ENCODE results near the gene CIB2.
A peak's percentile ranks its signal among the peaks of the same experiment; 100 is the strongest.

The CIB2 gene

GRCh38 chr15:78102211-78102610, 29.0 kb downstream of the CIB2 start:
- Histone ChIP-seq H2BK15ac (ENCODE audit: low read length) (no peak overlapping the region), H3K4ac (ENCODE audit: low read length) (no peak overlapping the region), H2BK12ac (ENCODE audit: low read length) (no peak overlapping the region), H3K4me1 (ENCODE audit: control insufficient read depth in 2 of 2, insufficient read depth in 1 of 2, low read depth in 1 of 2, low read length in 2 of 2) (peaks cover 0 to 3% of the 10 kb centered on the region in 2 donors), H4K8ac (ENCODE audit: low read depth, low read length) (no peak overlapping the region), H4K91ac (ENCODE audit: low read depth, low read length, poor library complexity) (no peak overlapping the region), H3K27me3 (ENCODE audit: control insufficient read depth in 3 of 3, insufficient read depth in 3 of 3, low read depth in 1 of 3, low read length in 3 of 3) (no peaks in the 10 kb centered on the region), H2BK5ac (ENCODE audit: low read length) (no peak overlapping the region), H3K23ac (ENCODE audit: low read depth, low read length, poor library complexity) (no peak overlapping the region), H3K79me1 (ENCODE audit: low read depth, low read length) (peaks cover 3% of the 10 kb centered on the region), H3K4me2 (ENCODE audit: insufficient read depth, low read length, poor library complexity, severe bottlenecking) (no peak overlapping the region), H3K18ac (ENCODE audit: low read length) (no peak overlapping the region), H2BK120ac (ENCODE audit: low read depth, low read length) (no peak overlapping the region), H3K27ac (replicated peaks; ENCODE audit: low read length) (no peak overlapping the region), H3K14ac (ENCODE audit: low read length) (no peak overlapping the region), H2AK5ac (ENCODE audit: low read depth, low read length) (no peak overlapping the region), H3K9ac (ENCODE audit: low read depth, low read length, poor library complexity) (no peak overlapping the region), H3K4me3 (ENCODE audit: low read length in 2 of 2) (no peak overlapping the region), H3K9me3 (replicated peaks in 1 of 2; ENCODE audit: control insufficient read depth in 2 of 2, insufficient read depth in 1 of 2, low read depth in 1 of 2, low read length in 2 of 2) (no peaks in the 10 kb centered on the region), H3K36me3 (replicated peaks in 1 of 2; ENCODE audit: control insufficient read depth in 2 of 2, insufficient read depth in 2 of 2, low read length in 2 of 2) (peaks cover 0 to 2% of the 10 kb centered on the region in 2 donors), H2AFZ (ENCODE audit: low read length) (no peak overlapping the region)
- no peak for DNase-seq (ENCODE audit: low spot score)
- 100% methylated on average over 1 of the region's 1 CpG; no CpG with 5 or more reads in 1 of the 2 donors for WGBS, 2 donors (ENCODE audit: extremely low coverage in 2 of 2, insufficient read length in 2 of 2, insufficient replicate concordance in 1 of 2)

- Histone ChIP-seq H2BK12ac (ENCODE audit: low read length) (no peak overlapping the region), H3K79me1 (ENCODE audit: low read depth, low read length) (peaks cover 3% of the 10 kb centered on the region), H2AK5ac (ENCODE audit: low read depth, low read length) (no peak overlapping the region), H4K91ac (ENCODE audit: low read depth, low read length, poor library complexity) (no peak overlapping the region), H3K18ac (ENCODE audit: low read length) (peak overlapping the region; percentile 27), H3K4me1 (ENCODE audit: control insufficient read depth in 2 of 2, insufficient read depth in 1 of 2, low read depth in 1 of 2, low read length in 2 of 2) (peaks cover 0 to 3% of the 10 kb centered on the region in 2 donors), H4K8ac (ENCODE audit: low read depth, low read length) (no peak overlapping the region), H2BK120ac (ENCODE audit: low read depth, low read length) (no peak overlapping the region), H3K4ac (ENCODE audit: low read length) (no peak overlapping the region), H3K4me2 (ENCODE audit: insufficient read depth, low read length, poor library complexity, severe bottlenecking) (no peak overlapping the region), H3K4me3 (ENCODE audit: low read length in 2 of 2) (no peak overlapping the region), H2AFZ (ENCODE audit: low read length) (no peak overlapping the region), H3K27me3 (ENCODE audit: control insufficient read depth in 3 of 3, insufficient read depth in 3 of 3, low read depth in 1 of 3, low read length in 3 of 3) (no peaks in the 10 kb centered on the region), H3K27ac (replicated peaks; ENCODE audit: low read length) (no peak overlapping the region), H3K36me3 (replicated peaks in 1 of 2; ENCODE audit: control insufficient read depth in 2 of 2, insufficient read depth in 2 of 2, low read length in 2 of 2) (peaks cover 0 to 2% of the 10 kb centered on the region in 2 donors), H2BK5ac (ENCODE audit: low read length) (no peak overlapping the region), H3K9me3 (replicated peaks in 1 of 2; ENCODE audit: control insufficient read depth in 2 of 2, insufficient read depth in 1 of 2, low read depth in 1 of 2, low read length in 2 of 2) (no peaks in the 10 kb centered on the region), H3K9ac (ENCODE audit: low read depth, low read length, poor library complexity) (no peak overlapping the region), H2BK15ac (ENCODE audit: low read length) (no peak overlapping the region), H3K23ac (ENCODE audit: low read depth, low read length, poor library complexity) (no peak overlapping the region), H3K14ac (ENCODE audit: low read length) (peak overlapping the region; percentile 4)
- no CpG with 5 or more reads among the region's 5 CpGs for WGBS, 2 donors (ENCODE audit: extremely low coverage in 2 of 2, insufficient read length in 2 of 2, insufficient replicate concordance in 1 of 2)
- no peak for DNase-seq (ENCODE audit: low spot score)
Measured at GRCh38 chr15:78101423-78102105, 29.7 kb downstream of the CIB2 start.

- H2BK12ac ChIP-seq (ENCODE audit: low read length), result no peak overlapping the region
Measured at GRCh38 chr15:78100886-78101285, 30.4 kb downstream of the CIB2 start.

GRCh38 chr15:78098131-78098755, 33.0 kb downstream of the CIB2 start:
- H2BK5ac ChIP-seq (ENCODE audit: low read length), result no peak overlapping the region
- H3K4me3 ChIP-seq (ENCODE audit: low read length in 2 of 2), result no peak overlapping the region
- no peak overlapping the region for H3K27ac ChIP-seq (replicated peaks; ENCODE audit: low read length)
- H2AFZ ChIP-seq (ENCODE audit: low read length), result no peak overlapping the region
- no peak overlapping the region for H3K18ac ChIP-seq (ENCODE audit: low read length)
- H3K27me3 ChIP-seq (ENCODE audit: control insufficient read depth in 3 of 3, insufficient read depth in 3 of 3, low read depth in 1 of 3, low read length in 3 of 3), result peaks cover 0 to 12% (median 0%) of the 10 kb centered on the region in 3 experiments
- no peak overlapping the region for H3K4me2 ChIP-seq (ENCODE audit: insufficient read depth, low read length, poor library complexity, severe bottlenecking)
- H3K14ac ChIP-seq (ENCODE audit: low read length), result no peak overlapping the region
- H3K4ac ChIP-seq (ENCODE audit: low read length), result no peak overlapping the region
- no peak overlapping the region for H3K9ac ChIP-seq (ENCODE audit: low read depth, low read length, poor library complexity)
- no peak overlapping the region for H4K91ac ChIP-seq (ENCODE audit: low read depth, low read length, poor library complexity)
- no CpG with 5 or more reads among the region's 11 CpGs for WGBS, 2 donors (ENCODE audit: extremely low coverage in 2 of 2, insufficient read length in 2 of 2, insufficient replicate concordance in 1 of 2)
- no peak overlapping the region for H2BK12ac ChIP-seq (ENCODE audit: low read length)
- no peaks in the 10 kb centered on the region for H3K36me3 ChIP-seq (replicated peaks in 1 of 2; ENCODE audit: control insufficient read depth in 2 of 2, insufficient read depth in 2 of 2, low read length in 2 of 2)
- H2AK5ac ChIP-seq (ENCODE audit: low read depth, low read length), result peak overlapping the region; percentile 41
- no peaks in the 10 kb centered on the region for H3K4me1 ChIP-seq (ENCODE audit: control insufficient read depth in 2 of 2, insufficient read depth in 1 of 2, low read depth in 1 of 2, low read length in 2 of 2)
- H3K23ac ChIP-seq (ENCODE audit: low read depth, low read length, poor library complexity), result no peak overlapping the region
- no peak overlapping the region for H2BK120ac ChIP-seq (ENCODE audit: low read depth, low read length)
- H4K8ac ChIP-seq (ENCODE audit: low read depth, low read length), result no peak overlapping the region
- peaks cover 3% of the 10 kb centered on the region for H3K79me1 ChIP-seq (ENCODE audit: low read depth, low read length)
- H3K9me3 ChIP-seq (replicated peaks in 1 of 2; ENCODE audit: control insufficient read depth in 2 of 2, insufficient read depth in 1 of 2, low read depth in 1 of 2, low read length in 2 of 2), result no peaks in the 10 kb centered on the region
- H2BK15ac ChIP-seq (ENCODE audit: low read length), result no peak overlapping the region
- no peak for DNase-seq (ENCODE audit: low spot score)

More at GRCh38 chr15:78100886-78101285, 30.4 kb downstream of the CIB2 start:
- peaks cover 0 to 3% of the 10 kb centered on the region in 2 donors for H3K4me1 ChIP-seq (ENCODE audit: control insufficient read depth in 2 of 2, insufficient read depth in 1 of 2, low read depth in 1 of 2, low read length in 2 of 2)
- no peak overlapping the region for H4K91ac ChIP-seq (ENCODE audit: low read depth, low read length, poor library complexity)
- H4K8ac ChIP-seq (ENCODE audit: low read depth, low read length), result no peak overlapping the region
- H2BK120ac ChIP-seq (ENCODE audit: low read depth, low read length), result no peak overlapping the region
- H3K4me3 ChIP-seq (ENCODE audit: low read length in 2 of 2), result no peak overlapping the region
- H3K79me1 ChIP-seq (ENCODE audit: low read depth, low read length), result peaks cover 3% of the 10 kb centered on the region
- no CpG with 5 or more reads among the region's 2 CpGs for whole genome bisulfite sequencing, 2 donors (ENCODE audit: extremely low coverage in 2 of 2, insufficient read length in 2 of 2, insufficient replicate concordance in 1 of 2)
- H2BK15ac ChIP-seq (ENCODE audit: low read length), result no peak overlapping the region
- H2AK5ac ChIP-seq (ENCODE audit: low read depth, low read length), result no peak overlapping the region
- H3K4me2 ChIP-seq (ENCODE audit: insufficient read depth, low read length, poor library complexity, severe bottlenecking), result no peak overlapping the region
- H2BK5ac ChIP-seq (ENCODE audit: low read length), result peak overlapping the region; percentile 69
- peak overlapping the region; percentile 64 for H3K14ac ChIP-seq (ENCODE audit: low read length)
- no peak overlapping the region for H3K4ac ChIP-seq (ENCODE audit: low read length)
- no peak overlapping the region for H3K23ac ChIP-seq (ENCODE audit: low read depth, low read length, poor library complexity)
- peaks cover 0 to 2% of the 10 kb centered on the region in 2 donors for H3K36me3 ChIP-seq (replicated peaks in 1 of 2; ENCODE audit: control insufficient read depth in 2 of 2, insufficient read depth in 2 of 2, low read length in 2 of 2)
- no peaks in the 10 kb centered on the region for H3K9me3 ChIP-seq (replicated peaks in 1 of 2; ENCODE audit: control insufficient read depth in 2 of 2, insufficient read depth in 1 of 2, low read depth in 1 of 2, low read length in 2 of 2)
- H3K9ac ChIP-seq (ENCODE audit: low read depth, low read length, poor library complexity), result peak overlapping the region; percentile 16
- no peak overlapping the region for H3K18ac ChIP-seq (ENCODE audit: low read length)
- no peaks in the 10 kb centered on the region for H3K27me3 ChIP-seq (ENCODE audit: control insufficient read depth in 3 of 3, insufficient read depth in 3 of 3, low read depth in 1 of 3, low read length in 3 of 3)
- no peak for DNase-seq (ENCODE audit: low spot score)
- H3K27ac ChIP-seq (replicated peaks; ENCODE audit: low read length), result no peak overlapping the region
- H2AFZ ChIP-seq (ENCODE audit: low read length), result no peak overlapping the region

Measured in neuronal stem cell (in vitro differentiated cells).